Kidney epithelial cell (primary cell): ENCODE data around the gene LZTFL1. TPM values are rescaled to one million over a fixed set of nuclear protein-coding genes. Genes with fewer than 3 reads are reported as not detected.

Source experiments
- DNase-seq: peaks from one replicate; pipeline ENCODE4 v3.0.0-alpha.2; 2010; ENCODE audit warnings: low read depth
- H3K27me3 ChIP-seq: 2 replicates; pipeline ENCODE4 v1.6.0; 2011; ENCODE audit warnings: low read length; ENCODE audit not compliant: control insufficient read depth, insufficient read depth
- H3K36me3 ChIP-seq: 2 replicates; pipeline ENCODE4 v1.5.1; 2011; ENCODE audit warnings: low read length; ENCODE audit not compliant: control insufficient read depth, insufficient read depth
- H3K4me3 ChIP-seq: 2 replicates; pipeline ENCODE4 v1.5.1; 2011; ENCODE audit warnings: low read depth, mild to moderate bottlenecking, control low read depth, low read length
- CTCF ChIP-seq: IDR thresholded peaks from 2 replicates; pipeline ENCODE4 v1.5.1; 2011; ENCODE audit warnings: mild to moderate bottlenecking, moderate library complexity, low read length, control low read depth, inconsistent platforms; ENCODE audit not compliant: insufficient read depth, poor library complexity, severe bottlenecking
- total RNA-seq: library from RNA; depleted of rRNA; stranded (reverse); fragments of >200 nt; gene quantifications from 2 replicates; pipeline ENCODE4 v1.2.3, GENCODE V29; 2015

Gene LZTFL1
- total RNA-seq, 1 donor from 2014 or later: 28.2 TPM

- Histone ChIP-seq H3K27me3 (peaks cover 9% of the 10 kb centered on the region), H3K4me3 (no peak overlapping the region), H3K36me3 (no peaks in the 10 kb centered on the region)
- no peak for DNase-seq
- no peak for TF ChIP-seq CTCF
Measured at GRCh38 chr3:45800611-45801010, 41.3 kb downstream of the LZTFL1 start.

- no peak for TF ChIP-seq CTCF
- no peaks in the 10 kb centered on the region for H3K36me3 ChIP-seq
- no peak overlapping the region for H3K4me3 ChIP-seq
- peaks cover 9% of the 10 kb centered on the region for H3K27me3 ChIP-seq
- no peak for DNase-seq
Measured at GRCh38 chr3:45799586-45799985, 42.3 kb downstream of the LZTFL1 start.

GRCh38 chr3:45798034-45798433 is 43.9 kb downstream of the LZTFL1 start:
- H3K4me3 ChIP-seq: no peak overlapping the region
- peaks cover 9% of the 10 kb centered on the region for H3K27me3 ChIP-seq

GRCh38 chr3:45796902-45797637 is 44.8 kb downstream of the LZTFL1 start:
- H3K4me3 ChIP-seq: peak overlapping the region; percentile 70

More at GRCh38 chr3:45798034-45798433, 43.9 kb downstream of the LZTFL1 start:
- H3K36me3 ChIP-seq: no peaks in the 10 kb centered on the region
- DNase-seq: no peak
- no peak for TF ChIP-seq CTCF

GRCh38 chr3:45795882-45796765 is 45.8 kb downstream of the LZTFL1 start, which contains the start of gene SLC6A20:
Gene SLC6A20 (minus strand): TSS chr3:45796536. CDS start chr3:45796419, 117 bp downstream.
- Histone ChIP-seq H3K4me3 (peak within 1 kb of the TSS; percentile 70), H3K27me3 (peaks cover 9% of the 10 kb centered on the region), H3K36me3 (no peaks in the 10 kb centered on the region)
- TF ChIP-seq CTCF: no peak
- no peak for DNase-seq

More at GRCh38 chr3:45796902-45797637, 44.8 kb downstream of the LZTFL1 start:
- Histone ChIP-seq H3K27me3 (peaks cover 9% of the 10 kb centered on the region), H3K36me3 (no peaks in the 10 kb centered on the region)
- TF ChIP-seq CTCF: no peak
- no peak for DNase-seq
